GM12878 (cell line): ENCODE results near the gene CLDN6. TPM values are rescaled to one million over a fixed set of nuclear protein-coding genes. Genes with fewer than 3 reads are reported as not detected.

ENCODE experiments used
- BCLAF1 ChIP-seq: fragments of 450-650 bp; IDR thresholded peaks from 2 replicates; pipeline ENCODE4 v1.6.1; 2017; ENCODE audit warnings: antibody characterized with exemption, mild to moderate bottlenecking, moderate library complexity
- BRCA1 ChIP-seq: IDR thresholded peaks from 2 replicates; pipeline ENCODE4 v1.6.1; 2011; ENCODE audit warnings: low read depth, low read length, improper control_type of control experiment
- CBX3 ChIP-seq: fragments of 200-600 bp; sonication (generic); IDR thresholded peaks from 2 replicates; pipeline ENCODE4 v1.6.1; 2016; ENCODE audit warnings: low read depth, borderline replicate concordance
- CHD4 ChIP-seq: fragments of 200-600 bp; sonication (generic); IDR thresholded peaks from 2 replicates; pipeline ENCODE4 v1.6.1; 2016; ENCODE audit warnings: mild to moderate bottlenecking
- FOS ChIP-seq: IDR thresholded peaks from 3 replicates; pipeline ENCODE4 v1.6.1; 2011; ENCODE audit warnings: borderline replicate concordance; ENCODE audit not compliant: insufficient read length; ENCODE audit errors: extremely low read depth
- FOXM1 ChIP-seq: IDR thresholded peaks from 2 replicates; pipeline ENCODE4 v1.6.1; 2012; ENCODE audit warnings: low read depth, mild to moderate bottlenecking, inconsistent platforms, low read length, moderate library complexity
- HCFC1 ChIP-seq: fragments of 150-350 bp; IDR thresholded peaks from 2 replicates; pipeline ENCODE4 v1.6.1; 2014; ENCODE audit warnings: low read length
- IRF4 ChIP-seq: IDR thresholded peaks from 2 replicates; pipeline ENCODE4 v1.6.1; 2011; ENCODE audit warnings: low read depth, low read length
- NFYA ChIP-seq: IDR thresholded peaks from 2 replicates; pipeline ENCODE4 v1.6.1; 2011; ENCODE audit warnings: low read depth, mild to moderate bottlenecking, low read length, improper control_type of control experiment, borderline replicate concordance
- NRF1 ChIP-seq: conservative IDR thresholded peaks from 2 replicates; pipeline ENCODE4 v1.6.1; 2011; ENCODE audit warnings: mild to moderate bottlenecking, low read depth, low read length, improper control_type of control experiment
- SMARCA5 ChIP-seq: fragments of 450-650 bp; IDR thresholded peaks from 2 replicates; pipeline ENCODE4 v1.6.1; 2017; ENCODE audit warnings: mild to moderate bottlenecking
- SREBF2 ChIP-seq: IDR thresholded peaks from 2 replicates; pipeline ENCODE4 v1.6.1; 2012; ENCODE audit warnings: mild to moderate bottlenecking, low read length
- SRF ChIP-seq, 2 experiments: IDR thresholded peaks; 2 replicates each; pipeline ENCODE4 v1.6.1; 2011; ENCODE audit warnings: low read depth in 2 of 2, low read length in 2 of 2, mild to moderate bottlenecking in 1 of 2, moderate library complexity in 1 of 2
- YBX1 ChIP-seq: fragments of 450-650 bp; IDR thresholded peaks from 2 replicates; pipeline ENCODE4 v1.6.1; 2016; ENCODE audit warnings: antibody characterized with exemption
- ZBTB33 ChIP-seq: fragments of 450-650 bp; IDR thresholded peaks from 2 replicates; pipeline ENCODE4 v1.6.1; 2017; ENCODE audit warnings: mild to moderate bottlenecking
- ZNF274 ChIP-seq: IDR thresholded peaks from one replicate; pipeline ENCODE4 v1.8.0; 2011; ENCODE audit not compliant: insufficient read length, insufficient read depth
- polyA plus RNA-seq, 11 experiments: library from polyadenylated mRNA; depleted of rRNA in 4 of 11; unstranded in 6 of 11; stranded (reverse) in 5 of 11; fragments of >200 nt; fragmentation: Nextera tagmentation in 4 of 11; fragmentation: Illumina TruSeq in 1 of 11; extraction: Ambion mirVana in 4 of 11; extraction: Trizol in 1 of 11; gene quantifications; 1 replicate in 1 of 11; 2 replicates in 10 of 11; pipeline versions ENCODE4 v1.2.1 to v1.2.3, GENCODE V29; 2011 to 2016; ENCODE audit warnings: inconsistent platforms in 2 of 11, missing spikeins in 2 of 11, low read depth in 1 of 11
- total RNA-seq, 4 experiments: library from RNA; depleted of rRNA in 3 of 4; stranded (reverse); fragments of >200 nt in 3 of 4; fragmentation: Illumina TruSeq in 1 of 4; extraction: Trizol in 1 of 4; gene quantifications; 2 replicates each; pipeline versions ENCODE4 v1.2.1 to v1.2.3, GENCODE V29; 2013 to 2021
- TF ChIP-seq, protein P1 (sequence below): IDR thresholded peaks from 2 replicates; pipeline ENCODE4 v1.6.1; 2011; ENCODE audit warnings: mild to moderate bottlenecking, low read depth, low read length, moderate library complexity; ENCODE audit not compliant: insufficient replicate concordance
- TF ChIP-seq, protein P2 (sequence below): fragments of 450-650 bp; IDR thresholded peaks from 2 replicates; pipeline ENCODE4 v1.6.1; 2017; ENCODE audit warnings: borderline replicate concordance
- TF ChIP-seq, protein P3 (sequence below): IDR thresholded peaks from 2 replicates; pipeline ENCODE4 v1.6.1; 2011; ENCODE audit warnings: borderline replicate concordance, low read depth, mild to moderate bottlenecking, moderate library complexity, low read length; ENCODE audit not compliant: insufficient read depth, poor library complexity, severe bottlenecking

Gene CLDN6
- total and polyA plus RNA-seq, 10 of the 15 experiments (the other 5 are each of a cell fraction or from before 2014, with no cell fraction given): 0.15 to 0.26 (median 0.23) TPM; not detected in 7

GRCh38 chr16:3003582-3004270 lies 14.3 kb downstream of the CLDN6 start (continued):
- TF ChIP-seq, protein P1, sequence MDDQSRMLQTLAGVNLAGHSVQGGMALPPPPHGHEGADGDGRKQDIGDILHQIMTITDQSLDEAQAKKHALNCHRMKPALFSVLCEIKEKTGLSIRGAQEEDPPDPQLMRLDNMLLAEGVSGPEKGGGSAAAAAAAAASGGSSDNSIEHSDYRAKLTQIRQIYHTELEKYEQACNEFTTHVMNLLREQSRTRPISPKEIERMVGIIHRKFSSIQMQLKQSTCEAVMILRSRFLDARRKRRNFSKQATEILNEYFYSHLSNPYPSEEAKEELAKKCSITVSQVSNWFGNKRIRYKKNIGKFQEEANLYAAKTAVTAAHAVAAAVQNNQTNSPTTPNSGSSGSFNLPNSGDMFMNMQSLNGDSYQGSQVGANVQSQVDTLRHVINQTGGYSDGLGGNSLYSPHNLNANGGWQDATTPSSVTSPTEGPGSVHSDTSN: peak; percentile 92
- TF ChIP-seq ZBTB33 (no peak), SREBF2 (no peak), NRF1 (peak; percentile 49), CHD4 (no peak), FOS (peak; percentile 84), CBX3 (no peak), HCFC1 (0 out of 2 replicates have a peak, but pooled peaks have one; percentile 23), SRF (IDR thresholded peaks at IDR 0.05; ENCODE audit: low read depth in 2 of 2, low read length in 2 of 2) (no peak), FOXM1 (no peak), YBX1 (no peak), ZNF274 (no peak), IRF4 (no peak), NFYA (peak; percentile 71), SMARCA5 (no peak), BCLAF1 (no peak), BRCA1 (no peak)
- TF ChIP-seq, protein P2, sequence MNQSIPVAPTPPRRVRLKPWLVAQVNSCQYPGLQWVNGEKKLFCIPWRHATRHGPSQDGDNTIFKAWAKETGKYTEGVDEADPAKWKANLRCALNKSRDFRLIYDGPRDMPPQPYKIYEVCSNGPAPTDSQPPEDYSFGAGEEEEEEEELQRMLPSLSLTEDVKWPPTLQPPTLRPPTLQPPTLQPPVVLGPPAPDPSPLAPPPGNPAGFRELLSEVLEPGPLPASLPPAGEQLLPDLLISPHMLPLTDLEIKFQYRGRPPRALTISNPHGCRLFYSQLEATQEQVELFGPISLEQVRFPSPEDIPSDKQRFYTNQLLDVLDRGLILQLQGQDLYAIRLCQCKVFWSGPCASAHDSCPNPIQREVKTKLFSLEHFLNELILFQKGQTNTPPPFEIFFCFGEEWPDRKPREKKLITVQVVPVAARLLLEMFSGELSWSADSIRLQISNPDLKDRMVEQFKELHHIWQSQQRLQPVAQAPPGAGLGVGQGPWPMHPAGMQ: no peak
- TF ChIP-seq, protein P3, sequence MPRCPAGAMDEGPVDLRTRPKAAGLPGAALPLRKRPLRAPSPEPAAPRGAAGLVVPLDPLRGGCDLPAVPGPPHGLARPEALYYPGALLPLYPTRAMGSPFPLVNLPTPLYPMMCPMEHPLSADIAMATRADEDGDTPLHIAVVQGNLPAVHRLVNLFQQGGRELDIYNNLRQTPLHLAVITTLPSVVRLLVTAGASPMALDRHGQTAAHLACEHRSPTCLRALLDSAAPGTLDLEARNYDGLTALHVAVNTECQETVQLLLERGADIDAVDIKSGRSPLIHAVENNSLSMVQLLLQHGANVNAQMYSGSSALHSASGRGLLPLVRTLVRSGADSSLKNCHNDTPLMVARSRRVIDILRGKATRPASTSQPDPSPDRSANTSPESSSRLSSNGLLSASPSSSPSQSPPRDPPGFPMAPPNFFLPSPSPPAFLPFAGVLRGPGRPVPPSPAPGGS: no peak
